GM18951 (cell line): ENCODE data around the gene CCDC74A.
"Not testable (repeated sequence)": the region's sequence is repeated elsewhere in the genome, so short reads cannot be mapped to it uniquely, and the experiment has no call there.

ENCODE experiments used
- POLR2A ChIP-seq: IDR thresholded peaks from 4 replicates; pipeline ENCODE4 v1.6.1; 2011; ENCODE audit warnings: mild to moderate bottlenecking; ENCODE audit not compliant: insufficient read length, insufficient read depth; ENCODE audit errors: extremely low read depth
- in situ Hi-C: fragments of 300-500 bp; cut with MboI; formaldehyde crosslinking; loops from one replicate; pipeline ENCODE4 v1.12.0; 2022; ENCODE audit warnings: low sequenced_read_pairs, mixed read lengths, inconsistent platforms; ENCODE audit not compliant: unreplicated experiment

CCDC74A gene

GRCh38 chr2:131517106-131517831 is 10.4 kb upstream of the CCDC74A start:
- in situ Hi-C loops: no loop called here
- no peak for TF ChIP-seq POLR2A

GRCh38 chr2:131517856-131518255 is 9.8 kb upstream of the CCDC74A start:
- in situ Hi-C loops: not testable (repeated sequence)

- in situ Hi-C loops: not testable (repeated sequence)
Observed at GRCh38 chr2:131518531-131518930, 9.2 kb upstream of the CCDC74A start.

- TF ChIP-seq POLR2A: no peak
- in situ Hi-C loops: no loop called here
Observed at GRCh38 chr2:131519466-131519865, 8.2 kb upstream of the CCDC74A start.

GRCh38 chr2:131519871-131520470 is 7.7 kb upstream of the CCDC74A start:
- in situ Hi-C loops: not testable (repeated sequence)

GRCh38 chr2:131520526-131520925 is 7.2 kb upstream of the CCDC74A start:
- in situ Hi-C loops: no loop called here
- no peak for TF ChIP-seq POLR2A

- in situ Hi-C loops: not testable (repeated sequence)
Observed at GRCh38 chr2:131521524-131521923, 6.2 kb upstream of the CCDC74A start.

- in situ Hi-C loops: no loop called here
- TF ChIP-seq POLR2A: no peak
Observed at GRCh38 chr2:131521961-131522781, 5.5 kb upstream of the CCDC74A start.

GRCh38 chr2:131525256-131525655 is 2.4 kb upstream of the CCDC74A start:
- in situ Hi-C loops: not testable (repeated sequence)

GRCh38 chr2:131528981-131529863 is 1.5 kb downstream of the CCDC74A start:
- in situ Hi-C loops: not testable (repeated sequence)

- in situ Hi-C loops: not testable (repeated sequence)
Observed at GRCh38 chr2:131529864-131530445, 2.3 kb downstream of the CCDC74A start.

- in situ Hi-C loops: not testable (repeated sequence)
Observed at GRCh38 chr2:131530626-131531344, 3.1 kb downstream of the CCDC74A start.

GRCh38 chr2:131531547-131532185 is 4.0 kb downstream of the CCDC74A start:
- in situ Hi-C loops: not testable (repeated sequence)

- in situ Hi-C loops: not testable (repeated sequence)
Observed at GRCh38 chr2:131532723-131533608, 5.3 kb downstream of the CCDC74A start.

GRCh38 chr2:131533609-131534316 is 6.1 kb downstream of the CCDC74A start:
- in situ Hi-C loops: not testable (repeated sequence)

GRCh38 chr2:131534317-131534672 is 6.6 kb downstream of the CCDC74A start:
- in situ Hi-C loops: not testable (repeated sequence)
